Panc1 (cell line): ENCODE results near the gene BICD1. TPM values are rescaled to one million over a fixed set of nuclear protein-coding genes. Genes with fewer than 3 reads are reported as not detected.
A peak's percentile ranks its signal among the peaks of the same experiment; 100 is the strongest.

Source experiments
- ATAC-seq: fragments of 200-7000 bp; cut with Tn5 transposase; 2 replicates; pipeline ENCODE4 v1.9.1; 2020; ENCODE audit warnings: mild to moderate bottlenecking, moderate library complexity
- BruUV-seq: library from RNA; stranded (reverse); fragments of 400-500 nt; replicated peaks from 2 replicates; lab custom pipeline; 2021; lab: Mats Ljungman, UMichigan
- CTCF ChIA-PET: fragments of 300-600 bp; sonication (Branson Sonifier 250); formaldehyde crosslinking; loops from one replicate; lab custom pipeline; 2022; ENCODE audit warnings: antibody characterized with exemption; lab: Charles Lee
- POLR2A ChIA-PET: fragments of 300-600 bp; sonication (Branson Sonifier 250); formaldehyde crosslinking; loops from one replicate; lab custom pipeline; 2022; ENCODE audit warnings: antibody characterized with exemption; lab: Charles Lee
- DNase-seq: peaks from one replicate; pipeline ENCODE4 v3.0.0-alpha.2; 2010; ENCODE audit warnings: low read depth, low spot score
- H3K27ac ChIP-seq: 2 replicates; pipeline ENCODE4 v1.5.1; 2011; ENCODE audit warnings: mild to moderate bottlenecking, low read length, inconsistent platforms
- H3K27me3 ChIP-seq: fragments of 200-500 bp; sonication (Bioruptor generic); 2 replicates; pipeline ENCODE4 v1.6.0; 2014; ENCODE audit warnings: low read length, inconsistent platforms; ENCODE audit not compliant: control insufficient read depth, insufficient read depth
- H3K36me3 ChIP-seq: fragments of 200-500 bp; sonication (Bioruptor generic); 2 replicates; pipeline ENCODE4 v1.5.1; 2014; ENCODE audit warnings: inconsistent platforms, mild to moderate bottlenecking, low read length, moderate library complexity; ENCODE audit not compliant: control insufficient read depth, insufficient read depth
- H3K4me1 ChIP-seq: 2 replicates; pipeline ENCODE4 v1.5.1; 2011; ENCODE audit warnings: inconsistent platforms, mild to moderate bottlenecking, low read length, moderate library complexity; ENCODE audit not compliant: control insufficient read depth, insufficient read depth
- H3K4me3 ChIP-seq, 2 experiments: 2 replicates each; pipeline ENCODE4 v1.5.1; 2011 to 2012; ENCODE audit warnings: low read depth in 2 of 2, low read length in 2 of 2, mild to moderate bottlenecking in 2 of 2, inconsistent platforms in 1 of 2, moderate library complexity in 1 of 2
- H3K9me3 ChIP-seq: fragments of 200-500 bp; sonication (Bioruptor generic); 2 replicates; pipeline ENCODE4 v1.5.1; 2014; ENCODE audit warnings: low read depth, mild to moderate bottlenecking, inconsistent platforms, low read length, moderate library complexity; ENCODE audit not compliant: control insufficient read depth, insufficient read depth
- CTCF ChIP-seq: fragments of 450-650 bp; IDR thresholded peaks from 2 replicates; pipeline ENCODE4 v1.5.1; 2017; ENCODE audit warnings: mild to moderate bottlenecking
- POLR2AphosphoS5 ChIP-seq: IDR thresholded peaks from 2 replicates; pipeline ENCODE4 v1.6.1; 2012; ENCODE audit warnings: mild to moderate bottlenecking, low read depth, low read length, moderate library complexity
- REST ChIP-seq, 2 experiments: IDR thresholded peaks; 2 replicates each; pipeline ENCODE4 v1.6.1; 2011 to 2012; ENCODE audit warnings: low read depth in 2 of 2, control low read depth in 1 of 2, low read length in 1 of 2, mild to moderate bottlenecking in 1 of 2, moderate library complexity in 1 of 2; ENCODE audit not compliant: insufficient read depth in 1 of 2
- SIN3A ChIP-seq: IDR thresholded peaks from 2 replicates; pipeline ENCODE4 v1.6.1; 2012; ENCODE audit warnings: low read depth, mild to moderate bottlenecking, low read length, moderate library complexity, borderline replicate concordance; ENCODE audit not compliant: insufficient read depth
- TCF7L2 ChIP-seq: IDR thresholded peaks from 2 replicates; pipeline ENCODE4 v1.6.1; 2011; ENCODE audit warnings: mild to moderate bottlenecking, low read depth, low read length, inconsistent platforms
- in situ Hi-C: cut with HindIII; loops from 2 replicates; pipeline ENCODE4 v1.10.0; 2016; ENCODE audit warnings: low sequenced_read_pairs, low pct_unique_long_range_greater_than_20kb
- intact Hi-C: fragments of 100-400 bp; cut with micrococcal nuclease; formaldehyde crosslinking; loops from one replicate; pipeline ENCODE4 v1.10.0; 2022; ENCODE audit not compliant: unreplicated experiment
- total RNA-seq: library from RNA; stranded (reverse); gene quantifications from one replicate; pipeline ENCODE4 v1.2.1, GENCODE V29; 2021; ENCODE audit not compliant: unreplicated experiment

The BICD1 gene
- total RNA-seq, 1 experiment from 2014 or later: 40.0 TPM

- no peaks in the 10 kb centered on the region for H3K9me3 ChIP-seq
- ATAC-seq (no peak), DNase-seq (no peak)
- H3K4me1 ChIP-seq: peaks cover 7% of the 10 kb centered on the region
- POLR2A ChIA-PET: no interaction called here
- BruUV-seq: no TSS peak
- no peaks in the 10 kb centered on the region for H3K27me3 ChIP-seq
- in situ Hi-C loops: no loop called here
- no peak overlapping the region for H3K4me3 ChIP-seq
- H3K36me3 ChIP-seq: no peaks in the 10 kb centered on the region
- H3K27ac ChIP-seq: no peak overlapping the region
- CTCF ChIA-PET: no interaction called here
- intact Hi-C loops: no loop called here
- no peak for TF ChIP-seq CTCF
- no peak for TF ChIP-seq TCF7L2
- no peak for TF ChIP-seq REST (IDR thresholded peaks at IDR 0.05; ENCODE audit: insufficient read depth in 1 of 2, low read depth in 2 of 2, low read length in 1 of 2)
- TF ChIP-seq SIN3A: no peak
- TF ChIP-seq POLR2AphosphoS5: no peak
Observed at GRCh38 chr12:32145096-32145495, 38.4 kb downstream of the BICD1 start.

- CTCF ChIA-PET: interaction anchor here (1.0 kb wide), 1 partner anchor 87 kb away, joined by 3 read pairs; no protein-coding TSS in a partner anchor
- intact Hi-C loops (no loop called here), in situ Hi-C loops (no loop called here)
- Histone ChIP-seq H3K36me3 (no peaks in the 10 kb centered on the region), H3K4me1 (peaks cover under 1% of the 10 kb centered on the region; the same call in 1 of the 2 replicates), H3K27me3 (no peaks in the 10 kb centered on the region), H3K4me3 (no peak overlapping the region), H3K9me3 (no peaks in the 10 kb centered on the region), H3K27ac (no peak overlapping the region)
- no TSS peak for BruUV-seq
- POLR2A ChIA-PET: no interaction called here
- TF ChIP-seq SIN3A (no peak), POLR2AphosphoS5 (no peak), REST (IDR thresholded peaks at IDR 0.05; ENCODE audit: insufficient read depth in 1 of 2, low read depth in 2 of 2, low read length in 1 of 2) (no peak), TCF7L2 (no peak), CTCF (no peak)
- ATAC-seq (peak; percentile 38; the same call in 1 of the 2 replicates), DNase-seq (no peak)
Observed at GRCh38 chr12:32146074-32146873, 39.6 kb downstream of the BICD1 start.
